ENCODE data around the gene LAMC3. TPM values are rescaled to one million over a fixed set of nuclear protein-coding genes. Genes with fewer than 3 reads are reported as not detected.

Gene LAMC3
- total RNA-seq, 1 donor from 2014 or later: 1.6 TPM

- no peak for DNase-seq (ENCODE audit: low spot score in 2 of 2)
- no peak for TF ChIP-seq CTCF (IDR thresholded peaks at IDR 0.05)
- H3K4me1 ChIP-seq: no peaks in the 10 kb centered on the region
- intact Hi-C loops (cut with DNase I): no loop called here
- no peaks in the 10 kb centered on the region for H3K36me3 ChIP-seq
- H3K27me3 ChIP-seq: no peaks in the 10 kb centered on the region
- H3K4me3 ChIP-seq: no peak overlapping the region
- no peaks in the 10 kb centered on the region for H3K9me3 ChIP-seq
- no peak overlapping the region for H3K27ac ChIP-seq
Measured at GRCh38 chr9:131103535-131103934, 94.6 kb downstream of the LAMC3 start.

- Histone ChIP-seq H3K9me3 (no peaks in the 10 kb centered on the region), H3K4me3 (no peak overlapping the region), H3K27me3 (no peaks in the 10 kb centered on the region), H3K36me3 (no peaks in the 10 kb centered on the region), H3K27ac (no peak overlapping the region), H3K4me1 (no peaks in the 10 kb centered on the region)
- no peak for DNase-seq (ENCODE audit: low spot score in 2 of 2)
- TF ChIP-seq CTCF (IDR thresholded peaks at IDR 0.05): no peak
- intact Hi-C loops (cut with DNase I): no loop called here
Measured at GRCh38 chr9:131104016-131104740, 95.2 kb downstream of the LAMC3 start.

- no peaks in the 10 kb centered on the region for H3K36me3 ChIP-seq
- no peaks in the 10 kb centered on the region for H3K27me3 ChIP-seq
- intact Hi-C loops (cut with DNase I): no loop called here
- H3K4me1 ChIP-seq: no peaks in the 10 kb centered on the region
- H3K4me3 ChIP-seq: no peak overlapping the region
- no peak for DNase-seq (ENCODE audit: low spot score in 2 of 2)
- no peak for TF ChIP-seq CTCF (IDR thresholded peaks at IDR 0.05)
- no peaks in the 10 kb centered on the region for H3K9me3 ChIP-seq
- H3K27ac ChIP-seq: no peak overlapping the region
Measured at GRCh38 chr9:131105952-131106351, 97.0 kb downstream of the LAMC3 start.

- no peak for TF ChIP-seq CTCF (IDR thresholded peaks at IDR 0.05)
- H3K27me3 ChIP-seq: no peaks in the 10 kb centered on the region
- no peak overlapping the region for H3K4me3 ChIP-seq
- intact Hi-C loops (cut with DNase I): no loop called here
- no peaks in the 10 kb centered on the region for H3K4me1 ChIP-seq
- no peaks in the 10 kb centered on the region for H3K36me3 ChIP-seq
- no peaks in the 10 kb centered on the region for H3K9me3 ChIP-seq
- no peak for DNase-seq (ENCODE audit: low spot score in 2 of 2)
- no peak overlapping the region for H3K27ac ChIP-seq
Measured at GRCh38 chr9:131107760-131108159, 98.8 kb downstream of the LAMC3 start.

GRCh38 chr9:131111186-131111853, 102.3 kb downstream of the LAMC3 start:
- no peak for DNase-seq (ENCODE audit: low spot score in 2 of 2)
- Histone ChIP-seq H3K36me3 (no peaks in the 10 kb centered on the region), H3K4me1 (no peaks in the 10 kb centered on the region), H3K9me3 (no peaks in the 10 kb centered on the region), H3K4me3 (no peak overlapping the region), H3K27ac (no peak overlapping the region), H3K27me3 (no peaks in the 10 kb centered on the region)
- no peak for TF ChIP-seq CTCF (IDR thresholded peaks at IDR 0.05)
- intact Hi-C loops (cut with DNase I): no loop called here
